GM18858 (cell line): Measurements from ENCODE around the gene SLC13A4.

ENCODE experiments used
- ATAC-seq: cut with Tn5 transposase; IDR thresholded peaks from one replicate; pipeline ENCODE4 v1.9.1; 2021; ENCODE audit not compliant: unreplicated experiment

Gene SLC13A4

GRCh38 chr7:135719688-135720087 lies 8.3 kb downstream of the SLC13A4 start:
- no peak for ATAC-seq

- no peak for ATAC-seq
Measured at GRCh38 chr7:135718794-135719437, 9.1 kb downstream of the SLC13A4 start.

DNA sequence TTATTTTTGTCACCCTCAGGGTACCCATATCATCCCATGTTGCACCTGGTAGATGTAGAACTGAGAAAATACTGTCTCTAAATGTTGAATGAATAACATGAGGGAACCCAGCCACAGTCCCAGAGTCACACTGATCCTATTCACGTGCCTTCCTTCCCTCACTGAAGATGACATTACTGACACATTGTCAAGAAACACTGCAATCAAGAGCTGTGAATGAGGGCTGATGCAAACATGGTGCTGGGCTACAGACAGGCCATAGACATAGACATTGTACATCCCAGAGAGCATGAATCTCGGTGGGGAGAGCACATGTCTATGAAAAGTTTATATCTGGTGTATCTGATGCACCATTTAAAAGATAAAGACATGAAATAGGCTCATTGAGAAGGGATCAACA lies 9.8 kb downstream of the SLC13A4 start:
- no peak for ATAC-seq

DNA sequence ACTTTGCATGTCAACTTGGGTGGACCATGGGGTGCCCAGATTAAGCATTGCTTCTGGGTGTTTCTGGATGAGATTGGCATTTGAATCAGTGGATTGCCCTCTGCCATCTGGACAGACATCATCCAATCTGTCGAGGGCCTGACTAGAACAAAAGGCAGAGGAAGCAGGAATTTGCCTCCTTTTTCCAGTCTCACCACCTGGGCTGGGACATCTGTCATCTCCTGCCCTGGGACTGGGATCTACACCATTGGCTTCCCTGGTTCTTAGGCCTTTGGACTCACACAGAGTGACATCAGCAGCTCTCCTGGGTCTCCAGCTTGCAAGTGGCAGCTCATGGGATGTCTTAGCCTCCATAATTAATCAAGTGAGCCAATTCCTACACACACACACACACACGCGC lies 10.3 kb downstream of the SLC13A4 start:
- no peak for ATAC-seq

GRCh38 chr7:135716677-135717238 lies 11.2 kb downstream of the SLC13A4 start:
- no peak for ATAC-seq

- ATAC-seq = no peak
Measured at GRCh38 chr7:135715673-135716072, 12.3 kb downstream of the SLC13A4 start.

DNA sequence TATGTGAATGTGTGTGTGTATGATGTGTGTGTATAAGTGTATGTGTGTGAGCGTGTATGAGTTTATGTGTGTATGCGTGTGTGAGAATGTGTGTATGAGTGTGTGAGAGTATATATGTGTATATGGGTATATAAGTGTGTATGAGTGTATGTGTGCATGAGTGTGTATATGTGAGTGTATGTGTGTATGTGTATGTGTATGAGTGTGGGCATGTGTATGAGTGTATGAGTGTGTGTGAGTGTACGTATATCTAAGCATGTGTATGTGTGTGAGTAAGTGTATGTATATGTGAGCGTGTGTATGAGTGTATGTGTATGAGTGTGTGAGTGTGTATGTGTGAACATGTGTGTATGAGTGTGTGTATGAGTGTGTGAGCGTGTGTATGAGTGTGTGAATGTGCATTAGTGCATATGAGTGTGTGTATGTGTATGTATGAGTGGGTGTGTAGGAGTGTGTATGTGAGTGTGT lies 12.9 kb downstream of the SLC13A4 start:
- no peak for ATAC-seq

DNA sequence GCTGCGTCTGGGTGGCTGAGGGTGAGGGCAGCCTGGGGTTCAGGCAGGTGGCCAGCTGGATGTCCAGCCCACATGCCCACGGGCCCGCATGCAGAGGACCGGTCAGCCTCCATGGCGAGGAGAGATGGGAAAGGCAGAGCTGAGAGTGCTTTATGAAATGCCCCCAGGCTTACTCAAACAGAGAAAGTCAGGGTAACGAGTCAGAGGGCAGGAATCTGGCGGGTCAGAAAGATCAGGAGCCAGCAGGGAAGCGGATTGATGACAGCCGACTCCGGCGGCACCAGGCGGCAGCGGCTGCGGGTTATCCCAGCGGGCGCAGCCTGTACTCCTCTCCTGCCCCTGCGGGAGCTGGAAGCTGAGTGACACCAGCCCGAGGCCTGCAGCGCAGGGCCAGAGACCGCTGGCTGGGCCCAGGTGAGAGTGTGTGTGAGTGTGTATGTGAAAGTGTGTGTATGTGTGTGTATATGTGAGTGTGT lies 13.4 kb downstream of the SLC13A4 start:
- ATAC-seq = no peak

- no peak for ATAC-seq
Measured at GRCh38 chr7:135713836-135714470, 14.0 kb downstream of the SLC13A4 start.

GRCh38 chr7:135712796-135713195 lies 15.2 kb downstream of the SLC13A4 start:
- ATAC-seq = no peak

GRCh38 chr7:135712182-135712782 lies 15.7 kb downstream of the SLC13A4 start:
- no peak for ATAC-seq

DNA sequence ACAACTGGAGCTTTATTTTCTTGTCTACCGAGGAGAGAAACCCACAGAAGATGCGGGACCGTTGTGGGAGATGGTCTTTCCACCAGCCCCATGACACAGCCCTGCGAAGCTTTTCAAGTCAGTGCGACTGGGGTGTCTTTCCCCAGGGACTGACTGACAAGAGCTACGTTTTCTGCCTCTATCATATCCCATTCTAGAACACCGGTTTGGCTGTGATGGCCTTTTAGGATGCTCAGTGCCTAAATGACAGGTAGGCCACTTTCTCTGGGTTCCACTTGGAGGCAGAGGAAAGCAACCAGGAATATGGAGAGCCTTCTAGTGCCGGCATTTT lies 16.9 kb downstream of the SLC13A4 start:
- ATAC-seq = no peak

DNA sequence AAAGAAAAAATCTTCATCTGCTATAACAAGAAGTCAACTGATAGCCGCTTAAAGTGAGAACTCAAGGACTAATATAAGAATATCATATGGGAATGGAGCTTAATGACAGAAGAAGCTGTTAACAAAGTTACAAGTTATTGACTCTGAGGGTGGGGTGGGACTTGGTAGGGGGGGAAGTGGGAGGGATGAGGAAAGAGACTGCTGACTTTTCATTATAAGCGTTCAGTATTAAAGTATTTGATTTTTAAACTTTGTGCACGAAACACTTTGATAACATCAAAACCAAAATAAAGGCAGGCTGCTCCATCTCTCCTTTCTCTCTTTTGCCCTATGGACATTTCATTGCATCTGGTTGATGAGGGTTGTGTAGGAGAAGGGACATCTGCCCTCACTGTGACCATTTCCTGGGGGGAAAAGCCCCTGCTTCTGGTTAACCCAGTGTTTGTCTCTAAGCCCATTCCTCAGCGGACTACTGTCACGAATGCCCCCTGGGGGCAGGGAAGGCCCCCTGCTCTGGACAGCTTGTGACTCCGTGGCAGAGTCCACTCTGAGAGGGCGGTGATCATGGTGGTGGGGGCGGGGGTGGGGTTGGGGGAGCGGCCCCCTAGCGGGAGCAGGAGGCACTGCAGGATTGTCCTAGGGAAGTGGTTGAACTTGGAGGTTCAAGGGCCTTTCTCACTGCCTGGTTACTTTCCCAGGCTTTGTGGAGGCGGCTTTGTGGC lies 17.4 kb downstream of the SLC13A4 start:
- no peak for ATAC-seq

DNA sequence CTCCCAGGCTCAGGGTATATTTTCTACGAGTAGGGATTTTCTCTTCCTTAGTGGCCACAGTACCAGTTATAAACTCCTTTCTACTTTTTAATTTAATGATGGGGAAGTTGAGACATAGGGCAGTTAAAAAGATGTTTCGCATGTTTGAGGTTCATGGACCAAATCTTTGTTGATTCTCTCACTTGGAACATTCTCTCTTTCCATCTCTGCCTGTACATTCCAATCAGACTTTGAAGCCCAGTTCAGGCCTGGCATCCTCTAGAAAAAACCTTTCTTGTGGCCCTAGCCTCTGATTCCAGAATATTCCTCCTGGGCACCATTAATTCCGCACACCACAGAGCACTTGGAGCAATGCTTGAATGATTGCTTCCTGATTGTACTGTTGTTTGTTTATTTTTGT lies 18.5 kb downstream of the SLC13A4 start:
- no peak for ATAC-seq

- no peak for ATAC-seq
Measured at GRCh38 chr7:135708041-135708440, 19.9 kb downstream of the SLC13A4 start.

DNA sequence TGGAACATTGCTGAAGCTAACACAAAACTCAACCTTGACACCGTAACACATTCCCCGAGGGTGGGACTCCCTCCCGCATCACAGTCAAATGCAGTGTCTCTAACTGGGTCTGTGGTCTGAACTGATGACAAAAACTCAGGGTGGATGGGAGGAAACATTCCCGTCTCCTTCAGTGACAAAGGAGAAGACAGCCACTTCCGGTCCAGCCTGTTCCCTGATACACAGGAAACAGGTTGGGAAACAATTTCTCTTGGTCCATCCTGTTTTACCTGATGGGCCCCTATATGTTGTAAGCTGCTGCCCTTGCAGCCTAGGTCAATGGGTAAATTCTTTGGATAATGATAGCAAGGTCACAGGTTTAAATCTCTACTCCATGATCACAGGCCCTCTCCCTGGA lies 20.4 kb downstream of the SLC13A4 start:
- ATAC-seq = no peak

DNA sequence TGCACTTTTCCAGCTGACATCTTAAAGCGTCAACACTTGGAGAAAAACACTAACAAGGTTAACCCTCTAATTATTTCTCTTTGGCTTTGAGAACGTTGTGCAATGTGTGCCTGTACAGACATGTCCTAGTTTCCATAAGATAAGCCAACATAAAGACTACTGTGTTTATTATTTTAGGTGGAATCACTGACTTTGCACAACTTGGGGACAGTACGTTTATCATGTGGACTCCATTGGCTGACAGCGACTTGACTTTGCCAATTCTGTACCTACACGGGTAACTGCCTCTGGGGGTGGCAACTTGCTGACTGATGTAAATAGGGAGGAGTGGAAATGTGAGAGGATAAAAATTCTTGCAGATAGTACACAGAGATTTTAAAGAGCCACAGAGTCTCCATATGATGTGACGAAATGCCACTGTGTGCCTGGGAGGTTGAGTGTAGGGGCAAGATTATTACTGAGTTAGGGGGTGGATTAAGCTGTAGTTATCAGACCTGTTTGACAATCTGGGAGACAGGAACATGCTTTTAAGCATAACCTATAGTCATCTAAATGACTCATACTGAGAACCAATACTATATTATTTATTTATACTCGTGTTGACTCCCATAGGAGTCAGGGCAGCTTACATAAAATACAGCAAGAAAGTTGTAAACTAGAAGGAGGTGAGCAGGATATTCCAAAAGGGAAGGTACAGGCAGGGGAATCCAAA lies 21.0 kb downstream of the SLC13A4 start:
- no peak for ATAC-seq

GRCh38 chr7:135706038-135706742 lies 21.8 kb downstream of the SLC13A4 start:
- no peak for ATAC-seq

DNA sequence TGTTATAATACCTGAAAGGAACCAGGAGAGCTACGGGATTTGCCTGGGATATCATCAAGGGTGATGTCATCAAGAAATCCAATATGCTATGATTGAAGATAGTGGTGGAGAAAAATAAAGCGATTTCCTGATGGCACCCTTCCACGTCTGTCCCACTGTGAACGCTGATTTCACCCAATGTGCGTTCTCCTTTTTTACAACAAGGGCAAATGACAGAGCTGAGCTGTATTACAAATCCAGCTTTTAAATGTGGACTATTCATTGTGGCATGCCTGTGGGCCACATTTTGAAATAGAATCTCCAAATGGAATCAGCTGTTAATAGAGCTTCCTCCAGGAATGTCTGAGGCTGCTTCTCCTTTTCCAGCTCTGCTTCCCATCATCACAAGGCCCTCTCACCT lies 23.3 kb downstream of the SLC13A4 start:
- no peak for ATAC-seq

DNA sequence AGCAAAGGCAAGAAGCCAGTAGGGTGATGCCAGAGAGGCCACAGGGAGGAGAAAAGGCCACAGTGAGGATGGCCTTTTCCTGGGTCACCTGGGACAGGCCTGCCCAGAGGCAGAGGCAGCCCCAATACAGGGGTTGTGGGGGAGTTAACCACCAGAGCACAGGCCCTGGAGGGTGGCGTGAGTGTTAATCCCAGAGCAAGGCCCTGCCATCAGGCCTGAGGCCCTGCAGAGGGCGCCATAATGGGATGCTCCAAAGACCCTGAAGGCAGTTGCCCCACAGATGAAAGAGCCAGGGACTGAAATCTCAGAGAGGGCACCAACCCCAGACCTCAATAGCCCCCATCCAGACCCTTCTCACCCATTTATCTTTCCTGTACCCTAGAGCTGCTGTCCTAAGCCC lies 23.9 kb downstream of the SLC13A4 start:
- no peak for ATAC-seq
